T-helper 2 cell treated with Interferon-gamma antibody and Interleukin-4, amounts not matched to agents 5 μg/mL and 100 μg/mL, for 36 hours (primary cell): ENCODE results near the gene CDCP1.
A peak's percentile ranks its signal among the peaks of the same experiment; 100 is the strongest.
"Not testable (repeated sequence)": the region's sequence is repeated elsewhere in the genome, so short reads cannot be mapped to it uniquely, and the experiment has no call there.

Source experiments
- DNase-seq: peaks from one replicate; pipeline ENCODE4 v3.0.0; 2021; ENCODE audit warnings: low spot score
- H3K27ac Mint-ChIP-seq: one replicate; pipeline ENCODE4 v1.8.0; 2021; ENCODE audit warnings: mild to moderate bottlenecking, mixed read lengths
- H3K27me3 Mint-ChIP-seq: one replicate; pipeline ENCODE4 v1.8.0; 2021; ENCODE audit warnings: low read depth, mixed read lengths
- H3K36me3 Mint-ChIP-seq: one replicate; pipeline ENCODE4 v1.8.0; 2021; ENCODE audit warnings: low read depth, mixed read lengths
- H3K4me1 Mint-ChIP-seq: one replicate; pipeline ENCODE4 v1.8.0; 2021; ENCODE audit warnings: low read depth, mixed read lengths
- H3K4me3 Mint-ChIP-seq: one replicate; pipeline ENCODE4 v1.8.0; 2022; ENCODE audit warnings: mild to moderate bottlenecking, moderate library complexity, mixed read lengths
- H3K9me3 Mint-ChIP-seq: one replicate; pipeline ENCODE4 v1.8.0; 2021; ENCODE audit warnings: mixed read lengths

The CDCP1 gene

DNA sequence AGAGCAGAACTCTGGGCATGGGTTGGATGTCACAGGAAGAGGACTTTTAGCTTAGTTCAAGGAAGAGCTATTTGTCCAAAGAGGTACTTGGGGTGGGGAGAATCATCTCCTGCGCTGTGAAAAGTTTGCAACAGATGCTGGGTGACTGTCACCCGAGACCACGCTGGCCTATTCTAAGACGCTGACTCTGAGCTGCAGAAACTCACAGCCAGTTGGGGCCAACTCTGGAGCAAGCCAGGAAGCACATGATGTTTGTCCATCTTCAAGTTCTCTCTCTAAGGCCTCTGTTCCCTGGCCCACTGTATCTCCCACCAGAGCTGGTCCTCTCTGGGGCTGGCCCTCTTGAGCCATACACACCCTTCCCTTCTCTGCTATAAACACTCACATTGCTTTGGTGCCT is 17.9 kb upstream of the CDCP1 start:
- Mint-ChIP-seq H3K27me3 (peaks cover 15% of the 10 kb centered on the region), H3K4me1 (peaks cover 42% of the 10 kb centered on the region), H3K4me3 (no peak overlapping the region), H3K36me3 (peaks cover 8% of the 10 kb centered on the region), H3K27ac (no peak overlapping the region), H3K9me3 (peaks cover 9% of the 10 kb centered on the region)
- no peak for DNase-seq

DNA sequence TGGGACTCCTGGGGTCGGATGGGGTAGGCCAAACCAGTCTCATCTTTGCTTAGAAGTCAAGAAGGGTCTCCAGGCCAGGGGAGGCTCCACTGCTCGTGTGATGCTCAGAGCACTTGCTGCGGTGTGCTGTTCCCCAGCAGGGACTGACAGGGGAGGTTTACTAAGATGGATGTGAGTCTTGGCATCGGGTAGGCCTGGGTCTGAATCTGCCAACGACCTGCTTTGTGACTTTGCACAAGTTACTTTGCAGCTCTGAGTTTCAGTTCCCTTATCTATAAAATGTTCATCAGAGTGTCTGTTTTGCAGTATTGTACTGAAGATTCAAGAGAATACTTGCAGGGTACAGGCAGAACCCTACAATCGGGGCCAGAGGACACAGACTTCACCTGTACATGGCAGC is 17.3 kb upstream of the CDCP1 start:
- H3K27ac Mint-ChIP-seq, result no peak overlapping the region
- H3K36me3 Mint-ChIP-seq, result peaks cover 8% of the 10 kb centered on the region
- H3K27me3 Mint-ChIP-seq, result peaks cover 16% of the 10 kb centered on the region
- peaks cover 9% of the 10 kb centered on the region for H3K9me3 Mint-ChIP-seq
- no peak for DNase-seq
- peaks cover 41% of the 10 kb centered on the region for H3K4me1 Mint-ChIP-seq
- no peak overlapping the region for H3K4me3 Mint-ChIP-seq

- DNase-seq, result no peak
- peaks cover 16% of the 10 kb centered on the region for H3K9me3 Mint-ChIP-seq
- H3K36me3 Mint-ChIP-seq, result peaks cover 13% of the 10 kb centered on the region
- no peak overlapping the region for H3K27ac Mint-ChIP-seq
- H3K4me3 Mint-ChIP-seq, result no peak overlapping the region
- peaks cover 33% of the 10 kb centered on the region for H3K27me3 Mint-ChIP-seq
- peaks cover 5% of the 10 kb centered on the region for H3K4me1 Mint-ChIP-seq
Measured at GRCh38 chr3:45154641-45155147, 8.5 kb upstream of the CDCP1 start.

DNA sequence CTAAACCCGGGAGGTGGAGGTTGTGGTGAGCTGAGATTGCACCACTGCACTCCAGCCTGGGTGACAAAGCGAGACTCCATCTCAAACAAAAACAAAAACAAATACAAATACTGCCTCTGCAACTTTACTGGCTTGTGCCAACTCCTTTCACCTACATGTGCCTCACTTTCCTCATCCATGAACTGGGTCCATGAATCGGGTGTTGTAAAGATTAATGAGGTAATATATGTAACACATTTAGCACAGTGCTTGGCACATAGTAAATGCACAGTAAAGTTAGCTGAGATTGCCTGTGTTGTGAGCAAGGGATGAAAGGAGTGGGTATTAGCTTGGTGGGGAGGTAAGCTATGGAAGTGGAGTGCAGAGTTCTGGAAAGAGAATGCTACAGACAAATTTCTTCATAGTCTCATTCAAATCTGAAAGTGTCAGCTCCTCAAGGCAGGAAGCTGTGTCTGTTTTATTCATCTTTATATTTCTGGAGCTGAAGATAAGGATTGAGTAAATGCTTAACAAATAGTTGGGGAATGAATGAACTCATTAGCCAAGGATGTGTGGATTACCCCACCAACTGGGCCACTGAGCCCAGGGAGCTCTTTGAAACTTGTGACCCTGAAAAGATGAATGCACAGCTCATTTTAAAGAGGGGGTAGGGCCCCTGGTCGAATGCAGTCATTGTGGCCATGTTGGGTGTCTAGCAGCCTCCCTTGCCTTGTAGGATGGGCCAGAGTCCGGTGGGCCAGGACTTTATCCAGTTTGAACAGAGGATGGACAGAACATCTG is 7.7 kb upstream of the CDCP1 start:
- Mint-ChIP-seq H3K36me3 (peaks cover 13% of the 10 kb centered on the region), H3K27ac (no peak overlapping the region), H3K4me3 (no peak overlapping the region), H3K4me1 (peaks cover 5% of the 10 kb centered on the region), H3K9me3 (peaks cover 20% of the 10 kb centered on the region), H3K27me3 (peaks cover 32% of the 10 kb centered on the region)
- DNase-seq, result no peak

- Mint-ChIP-seq H3K4me1 (peaks cover 3% of the 10 kb centered on the region), H3K36me3 (peaks cover 15% of the 10 kb centered on the region)
Measured at GRCh38 chr3:45152307-45152706, 6.1 kb upstream of the CDCP1 start.

DNA sequence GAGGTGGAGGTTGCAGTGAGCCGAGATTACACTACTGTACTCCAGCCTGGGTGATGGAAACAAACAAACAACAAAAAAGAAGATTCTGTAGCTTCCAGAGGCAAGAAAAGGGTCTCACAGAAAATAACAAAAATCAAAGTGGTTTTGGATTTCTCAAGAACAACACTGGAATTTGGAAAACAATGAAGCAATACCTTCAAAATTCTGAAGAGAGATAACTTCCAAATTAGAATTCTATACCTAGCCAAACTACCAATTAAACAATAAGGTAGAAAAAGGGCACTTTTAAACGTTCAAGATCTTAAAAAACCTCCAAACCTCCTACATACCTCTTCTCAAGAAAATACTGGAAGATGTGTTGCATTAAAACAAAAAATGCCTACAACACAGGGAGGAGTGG is 4.9 kb upstream of the CDCP1 start:
- peaks cover 5% of the 10 kb centered on the region for H3K4me1 Mint-ChIP-seq
- no peak for DNase-seq
- H3K9me3 Mint-ChIP-seq, result peaks cover 20% of the 10 kb centered on the region
- H3K27me3 Mint-ChIP-seq, result peaks cover 50% of the 10 kb centered on the region
- no peak overlapping the region for H3K4me3 Mint-ChIP-seq
- H3K27ac Mint-ChIP-seq, result no peak overlapping the region
- peaks cover 16% of the 10 kb centered on the region for H3K36me3 Mint-ChIP-seq

More at GRCh38 chr3:45152307-45152706, 6.1 kb upstream of the CDCP1 start:
- Mint-ChIP-seq H3K27ac (no peak overlapping the region), H3K9me3 (peaks cover 20% of the 10 kb centered on the region), H3K4me3 (no peak overlapping the region), H3K27me3 (peaks cover 44% of the 10 kb centered on the region)
- no peak for DNase-seq

DNA sequence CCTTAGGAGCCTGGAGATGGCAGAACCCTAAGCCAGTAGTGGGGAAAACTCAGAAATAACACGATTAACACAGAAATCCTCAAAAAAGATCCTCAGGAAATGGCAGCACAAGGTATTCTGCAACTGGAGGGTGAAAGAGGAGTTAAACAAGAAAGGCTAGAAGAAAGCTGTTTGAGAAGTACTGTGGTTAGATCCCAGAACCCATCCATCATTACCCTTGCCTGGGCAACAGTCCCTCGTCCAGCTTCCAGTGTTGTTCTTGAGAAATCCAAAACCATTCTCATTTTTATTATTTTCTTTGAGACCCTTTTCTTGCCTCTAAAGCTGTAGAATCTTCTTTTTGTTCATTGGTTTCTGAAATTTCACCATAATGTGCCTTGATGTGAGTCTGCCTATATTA is 2.7 kb upstream of the CDCP1 start:
- Mint-ChIP-seq H3K27me3 (peaks cover 47% of the 10 kb centered on the region), H3K9me3 (peaks cover 20% of the 10 kb centered on the region), H3K36me3 (peaks cover 24% of the 10 kb centered on the region), H3K4me3 (no peak overlapping the region), H3K4me1 (peaks cover 20% of the 10 kb centered on the region), H3K27ac (no peak overlapping the region)
- DNase-seq, result no peak

DNA sequence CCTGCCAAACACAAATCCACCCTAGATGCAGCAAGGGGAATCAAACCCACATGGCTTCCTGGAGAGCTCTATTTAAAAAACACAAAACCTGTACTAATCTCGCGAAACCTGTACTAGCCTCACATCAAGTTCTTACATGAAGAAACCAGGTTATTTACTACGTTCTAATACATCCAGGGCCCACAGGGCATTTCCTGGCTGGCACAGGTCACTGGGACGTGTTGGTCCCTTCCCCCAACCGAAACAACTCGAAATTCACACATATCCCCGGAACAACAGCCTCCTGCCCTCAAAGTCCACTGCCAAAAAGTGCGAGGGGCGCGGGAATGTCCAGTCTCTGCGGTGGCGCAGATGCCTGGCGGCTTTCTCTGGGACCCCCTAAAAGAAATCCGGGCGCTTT is 955 bp downstream of the CDCP1 start:
- peak overlapping the region; percentile 91 for H3K4me3 Mint-ChIP-seq
- H3K27me3 Mint-ChIP-seq, result peaks cover 53% of the 10 kb centered on the region
- peaks cover 27% of the 10 kb centered on the region for H3K4me1 Mint-ChIP-seq
- no peak for DNase-seq
- peaks cover 8% of the 10 kb centered on the region for H3K9me3 Mint-ChIP-seq
- H3K27ac Mint-ChIP-seq, result peak overlapping the region; percentile 68
- peaks cover 17% of the 10 kb centered on the region for H3K36me3 Mint-ChIP-seq

- peak overlapping the region; percentile 91 for H3K4me3 Mint-ChIP-seq
- peak overlapping the region; percentile 45 for H3K27ac Mint-ChIP-seq
- peaks cover under 1% of the 10 kb centered on the region for H3K9me3 Mint-ChIP-seq
- H3K36me3 Mint-ChIP-seq, result peaks cover 14% of the 10 kb centered on the region
- peaks cover 33% of the 10 kb centered on the region for H3K4me1 Mint-ChIP-seq
- H3K27me3 Mint-ChIP-seq, result peaks cover 44% of the 10 kb centered on the region
- DNase-seq, result no peak
Measured at GRCh38 chr3:45143673-45144671, 2.2 kb downstream of the CDCP1 start.

DNA sequence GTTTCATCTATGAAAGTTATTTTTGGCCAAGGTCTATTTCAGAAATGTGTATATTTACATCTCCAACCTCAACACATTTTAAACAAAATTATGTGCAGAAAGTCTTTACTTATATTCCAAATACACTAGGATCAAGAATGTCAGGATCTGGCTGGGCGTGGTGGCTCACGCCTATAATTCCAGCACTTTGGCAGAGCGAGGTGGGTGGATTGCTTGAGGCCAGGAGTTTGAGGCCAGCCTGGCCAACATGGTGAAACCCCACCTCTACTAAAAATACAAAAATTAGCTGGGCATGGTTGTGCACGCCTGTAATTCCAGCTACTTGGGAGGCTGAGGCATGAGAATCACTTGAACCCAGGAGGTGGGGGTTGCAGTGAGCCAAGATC is 5.4 kb downstream of the CDCP1 start:
- peaks cover 42% of the 10 kb centered on the region for H3K4me1 Mint-ChIP-seq
- H3K9me3 Mint-ChIP-seq, H3K27ac Mint-ChIP-seq, H3K4me3 Mint-ChIP-seq, DNase-seq: not testable (repeated sequence)
- H3K27me3 Mint-ChIP-seq, result peaks cover 17% of the 10 kb centered on the region
- peaks cover 14% of the 10 kb centered on the region for H3K36me3 Mint-ChIP-seq

DNA sequence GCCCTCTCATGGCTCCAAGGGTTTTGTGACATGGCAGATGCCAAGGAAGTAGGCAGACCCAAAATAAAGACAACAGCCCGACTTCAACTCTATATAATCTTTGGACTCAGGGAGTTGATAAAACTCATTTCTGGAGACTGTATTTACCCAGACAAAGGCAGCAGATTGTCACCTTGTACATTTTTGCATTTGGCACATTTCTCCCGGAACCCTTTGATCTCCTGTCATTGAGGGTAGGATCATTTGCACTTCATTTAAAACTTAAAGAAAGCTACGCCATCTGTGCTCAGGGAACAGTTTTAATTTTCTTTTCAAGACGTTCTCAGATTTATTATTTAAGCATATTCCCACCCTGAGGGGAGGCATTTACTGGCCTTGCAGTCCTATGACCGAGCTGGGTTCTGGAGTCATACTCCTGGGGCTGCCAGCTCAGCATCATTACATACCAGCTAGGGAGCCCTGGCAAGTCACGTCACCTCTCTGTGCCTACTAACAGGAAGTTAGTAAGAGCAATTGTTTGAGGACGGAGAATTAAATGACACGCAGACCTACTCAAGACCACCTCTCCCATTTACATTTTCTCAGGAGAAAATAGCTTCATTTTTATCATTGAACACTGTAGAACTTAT is 5.9 kb downstream of the CDCP1 start:
- no peak for DNase-seq
- no peak overlapping the region for H3K4me3 Mint-ChIP-seq
- H3K36me3 Mint-ChIP-seq, result peaks cover 13% of the 10 kb centered on the region
- H3K27ac Mint-ChIP-seq, result no peak overlapping the region
- H3K27me3 Mint-ChIP-seq, result peaks cover 16% of the 10 kb centered on the region
- no peaks in the 10 kb centered on the region for H3K9me3 Mint-ChIP-seq
- H3K4me1 Mint-ChIP-seq, result peaks cover 42% of the 10 kb centered on the region

- peaks cover 9% of the 10 kb centered on the region for H3K36me3 Mint-ChIP-seq
- H3K4me3 Mint-ChIP-seq, result no peak overlapping the region
- no peak overlapping the region for H3K27ac Mint-ChIP-seq
- peaks cover 12% of the 10 kb centered on the region for H3K27me3 Mint-ChIP-seq
- no peaks in the 10 kb centered on the region for H3K9me3 Mint-ChIP-seq
- H3K4me1 Mint-ChIP-seq, result peaks cover 36% of the 10 kb centered on the region
- DNase-seq, result no peak
Measured at GRCh38 chr3:45139372-45140140, 6.6 kb downstream of the CDCP1 start.

- Mint-ChIP-seq H3K27ac (no peak overlapping the region), H3K4me3 (no peak overlapping the region), H3K9me3 (no peaks in the 10 kb centered on the region), H3K36me3 (peaks cover 5% of the 10 kb centered on the region), H3K27me3 (peaks cover 7% of the 10 kb centered on the region), H3K4me1 (peaks cover 24% of the 10 kb centered on the region)
- DNase-seq, result no peak
Measured at GRCh38 chr3:45137656-45138181, 8.5 kb downstream of the CDCP1 start.
